Measurements from ENCODE around the gene PRICKLE1.

DNA sequence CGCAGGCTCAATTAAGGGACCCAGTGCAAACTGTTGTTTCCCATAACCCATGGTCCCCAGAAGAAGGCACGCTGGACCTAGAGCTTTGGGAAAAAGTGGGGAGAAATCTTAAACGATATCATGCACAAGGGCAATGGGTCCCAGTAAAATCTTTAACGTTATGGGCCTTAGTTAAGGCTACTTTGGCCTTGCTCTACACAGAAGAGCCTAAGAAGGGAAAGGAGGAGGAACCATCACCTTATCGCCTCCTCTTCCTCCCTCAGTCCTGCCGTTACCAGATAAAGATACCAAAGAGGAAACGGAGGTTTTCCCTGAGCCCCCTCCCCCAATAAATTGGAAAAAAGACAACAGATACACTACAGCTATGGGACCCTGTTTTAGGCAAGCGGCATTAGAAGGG lies 146.7 kb downstream of the PRICKLE1 start:
- no peak for TF ChIP-seq EZH2 (IDR thresholded peaks at IDR 0.05; ENCODE audit: borderline replicate concordance, low read length)
- TF ChIP-seq, protein P1, sequence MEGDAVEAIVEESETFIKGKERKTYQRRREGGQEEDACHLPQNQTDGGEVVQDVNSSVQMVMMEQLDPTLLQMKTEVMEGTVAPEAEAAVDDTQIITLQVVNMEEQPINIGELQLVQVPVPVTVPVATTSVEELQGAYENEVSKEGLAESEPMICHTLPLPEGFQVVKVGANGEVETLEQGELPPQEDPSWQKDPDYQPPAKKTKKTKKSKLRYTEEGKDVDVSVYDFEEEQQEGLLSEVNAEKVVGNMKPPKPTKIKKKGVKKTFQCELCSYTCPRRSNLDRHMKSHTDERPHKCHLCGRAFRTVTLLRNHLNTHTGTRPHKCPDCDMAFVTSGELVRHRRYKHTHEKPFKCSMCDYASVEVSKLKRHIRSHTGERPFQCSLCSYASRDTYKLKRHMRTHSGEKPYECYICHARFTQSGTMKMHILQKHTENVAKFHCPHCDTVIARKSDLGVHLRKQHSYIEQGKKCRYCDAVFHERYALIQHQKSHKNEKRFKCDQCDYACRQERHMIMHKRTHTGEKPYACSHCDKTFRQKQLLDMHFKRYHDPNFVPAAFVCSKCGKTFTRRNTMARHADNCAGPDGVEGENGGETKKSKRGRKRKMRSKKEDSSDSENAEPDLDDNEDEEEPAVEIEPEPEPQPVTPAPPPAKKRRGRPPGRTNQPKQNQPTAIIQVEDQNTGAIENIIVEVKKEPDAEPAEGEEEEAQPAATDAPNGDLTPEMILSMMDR (conservative IDR thresholded peaks at IDR 0.05 in 1 of 2, IDR thresholded peaks at IDR 0.05 in 1 of 2; ENCODE audit: extremely low read depth in 1 of 2, insufficient read depth in 1 of 2, low read depth in 1 of 2, low read length in 2 of 2): no peak
